Gastrocnemius medialis (tissue), 4 donors: ENCODE data around the gene SGSM2.

Source experiments
- CTCF ChIP-seq, 5 experiments: fragments of 450-650 bp in 3 of 5; fragments of 200-600 bp in 2 of 5; sonication (generic) in 2 of 5; IDR thresholded peaks in 4 of 5; conservative IDR thresholded peaks in 1 of 5; 1 replicate in 4 of 5; 2 replicates in 1 of 5; pipeline ENCODE4 v1.5.1; 2016 to 2019; ENCODE audit warnings: antibody characterized with exemption in 5 of 5, mild to moderate bottlenecking in 3 of 5, moderate library complexity in 3 of 5
- POLR2A ChIP-seq, 2 donors: fragments of 450-650 bp; IDR thresholded peaks; one replicate each; pipeline ENCODE4 v1.6.1; 2017; ENCODE audit warnings: antibody characterized with exemption in 2 of 2, mild to moderate bottlenecking in 2 of 2, moderate library complexity in 2 of 2

- TF ChIP-seq CTCF (IDR thresholded peaks at IDR 0.05 in 4 of 5, conservative IDR thresholded peaks at IDR 0.05 in 1 of 5) (no peak), POLR2A (IDR thresholded peaks at IDR 0.05) (no peak)
These were observed 38.2 kb upstream of the SGSM2 start for GRCh38 chr17:2299136-2299535.
